ENCODE results near the gene ZNF844. TPM values are rescaled to one million over a fixed set of nuclear protein-coding genes. Genes with fewer than 3 reads are reported as not detected.

The ZNF844 gene
- total and polyA plus RNA-seq, 2 of the 8 experiments (the other 6 are each of a cell fraction or from before 2014, with no cell fraction given) = 3.1 to 9.8 TPM

DNA sequence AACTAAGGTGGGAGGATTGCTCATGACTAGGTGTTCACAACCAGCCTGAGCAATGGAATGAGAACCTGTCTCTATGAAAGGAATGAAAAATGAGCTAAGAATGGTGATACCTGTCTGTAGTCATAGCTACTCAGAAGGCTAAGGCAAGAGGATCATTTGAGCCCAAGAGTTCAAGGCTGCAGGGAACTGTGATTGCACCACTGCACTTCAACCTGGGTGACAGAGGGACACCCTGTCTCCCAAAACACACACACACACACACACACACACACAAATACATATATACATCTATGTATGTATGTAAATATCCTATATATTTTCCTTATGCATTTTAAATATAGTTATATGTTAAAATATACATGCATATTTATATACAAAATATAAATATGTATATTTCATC is 21.6 kb upstream of the ZNF844 start (continued):
- TF ChIP-seq CHD7 (IDR thresholded peaks at IDR 0.05; ENCODE audit: insufficient replicate concordance, low read length) (no peak), TAF7 (optimal IDR thresholded peaks at IDR 0.05; ENCODE audit: borderline replicate concordance, low read depth, low read length) (no peak), ATF2 (IDR thresholded peaks at IDR 0.05; ENCODE audit: low read length) (no peak), CTBP2 (IDR thresholded peaks at IDR 0.05; ENCODE audit: borderline replicate concordance, insufficient read depth, insufficient read length, low read length) (no peak)

Measured in H1 (cell line).